Measurements from ENCODE around the gene PLIN4.

Gene PLIN4

GRCh38 chr19:4453232-4454179 lies 64.8 kb downstream of the PLIN4 start:
- DNase-seq, result no peak

GRCh38 chr19:4452230-4452990 lies 65.9 kb downstream of the PLIN4 start:
- DNase-seq, result no peak
